ENCODE results near the gene DGKH. TPM values are rescaled to one million over a fixed set of nuclear protein-coding genes. Genes with fewer than 3 reads are reported as not detected.

The DGKH gene
- total RNA-seq, 1 experiment from 2014 or later = 3.7 TPM

DNA sequence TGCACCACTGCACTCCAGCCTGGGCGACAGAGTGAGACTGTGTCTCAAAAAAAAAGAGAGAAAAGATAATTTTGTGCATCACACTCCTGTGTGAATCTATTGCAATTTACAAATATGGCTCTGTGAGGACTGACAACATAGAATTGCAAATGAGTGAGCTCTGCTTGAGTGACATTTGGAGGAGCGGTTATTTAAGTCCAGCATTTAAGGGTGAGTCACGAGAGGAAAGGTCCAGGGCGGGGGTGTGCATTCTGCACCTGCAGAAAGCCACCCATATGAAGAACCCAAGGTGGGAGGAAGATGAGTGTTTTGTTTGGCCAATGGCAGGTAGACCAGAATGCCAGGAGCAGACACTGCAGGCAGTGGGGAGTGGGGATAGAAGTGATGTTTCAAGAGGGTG lies 58.5 kb downstream of the DGKH start:
- no peak for DNase-seq
- Histone ChIP-seq H3K27me3 (ENCODE audit: control insufficient read depth, insufficient read depth, low read length) (no peaks in the 10 kb centered on the region), H3K4me3 (ENCODE audit: insufficient read depth, low read depth, low read length) (no peak overlapping the region), H3K36me3 (replicated peaks; ENCODE audit: control insufficient read depth, insufficient read depth, low read length) (no peaks in the 10 kb centered on the region; the same call in 1 of the 2 replicates)

DNA sequence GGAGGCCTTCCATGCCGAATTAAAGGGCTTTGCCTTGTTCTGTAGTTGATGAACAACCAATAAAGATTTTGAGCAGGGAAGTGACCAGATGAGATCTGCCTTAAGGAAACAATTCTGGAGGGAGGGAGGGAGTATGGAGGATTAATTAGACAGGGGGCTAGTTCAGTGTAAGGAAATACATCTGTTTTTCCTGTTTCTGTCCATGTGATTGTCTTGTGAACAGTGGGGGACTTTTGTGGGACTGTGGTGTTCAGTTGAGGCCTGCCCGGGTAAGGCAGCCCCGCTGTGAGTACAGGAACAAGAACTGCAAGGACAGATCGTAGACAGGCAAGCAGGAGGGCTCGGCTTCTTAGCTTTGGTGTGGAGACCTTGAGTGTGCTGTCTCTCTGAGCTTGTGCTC lies 59.0 kb downstream of the DGKH start:
- H3K4me3 ChIP-seq (ENCODE audit: insufficient read depth, low read depth, low read length) = no peak overlapping the region
- no peaks in the 10 kb centered on the region; the same call in 1 of the 2 replicates for H3K36me3 ChIP-seq (replicated peaks; ENCODE audit: control insufficient read depth, insufficient read depth, low read length)
- no peaks in the 10 kb centered on the region for H3K27me3 ChIP-seq (ENCODE audit: control insufficient read depth, insufficient read depth, low read length)
- DNase-seq = no peak

DNA sequence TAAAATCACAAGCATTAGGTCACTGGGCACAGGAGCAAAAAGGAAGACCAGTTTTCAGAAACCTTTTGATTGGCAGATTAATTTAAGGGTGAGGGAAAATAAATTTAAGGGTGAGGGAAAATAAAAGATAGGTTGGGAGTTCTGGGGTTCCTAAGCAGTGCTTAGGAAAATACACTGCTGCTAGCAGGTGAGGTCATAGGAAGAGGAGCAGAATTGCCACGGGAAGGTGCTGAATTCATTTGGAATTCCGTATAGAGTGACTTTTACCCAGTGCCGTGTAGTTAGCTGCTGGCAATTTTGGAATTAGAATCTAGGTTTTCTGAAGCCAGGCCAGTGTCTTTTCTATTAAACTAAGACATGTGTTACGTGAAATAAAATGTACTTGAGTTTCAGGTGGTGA lies 59.8 kb downstream of the DGKH start:
- H3K36me3 ChIP-seq (replicated peaks; ENCODE audit: control insufficient read depth, insufficient read depth, low read length) = no peaks in the 10 kb centered on the region; the same call in 1 of the 2 replicates
- no peak for DNase-seq
- no peak overlapping the region for H3K4me3 ChIP-seq (ENCODE audit: insufficient read depth, low read depth, low read length)
- no peaks in the 10 kb centered on the region for H3K27me3 ChIP-seq (ENCODE audit: control insufficient read depth, insufficient read depth, low read length)

DNA sequence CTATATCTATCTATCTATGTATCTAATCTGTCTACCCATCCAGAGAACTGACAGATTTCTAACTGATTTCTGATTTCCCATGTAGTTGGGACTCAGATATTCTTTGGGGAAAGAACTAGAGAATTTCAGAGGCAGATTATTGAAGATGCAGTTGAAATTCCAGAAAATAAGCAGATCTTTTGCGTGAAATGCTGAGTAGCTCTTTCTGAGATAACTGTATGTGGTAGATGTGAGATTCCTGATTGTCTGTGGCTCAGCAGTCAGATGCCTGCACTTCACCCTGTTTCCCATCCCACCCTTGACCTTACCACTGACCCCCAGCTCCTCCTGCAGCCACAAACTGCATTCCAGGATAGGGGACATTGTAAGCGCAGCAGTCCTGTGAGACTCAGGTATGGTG lies 61.5 kb downstream of the DGKH start:
- Histone ChIP-seq H3K36me3 (replicated peaks; ENCODE audit: control insufficient read depth, insufficient read depth, low read length) (no peaks in the 10 kb centered on the region; the same call in 1 of the 2 replicates), H3K4me3 (ENCODE audit: insufficient read depth, low read depth, low read length) (no peak overlapping the region), H3K27me3 (ENCODE audit: control insufficient read depth, insufficient read depth, low read length) (no peaks in the 10 kb centered on the region)
- no peak for DNase-seq

DNA sequence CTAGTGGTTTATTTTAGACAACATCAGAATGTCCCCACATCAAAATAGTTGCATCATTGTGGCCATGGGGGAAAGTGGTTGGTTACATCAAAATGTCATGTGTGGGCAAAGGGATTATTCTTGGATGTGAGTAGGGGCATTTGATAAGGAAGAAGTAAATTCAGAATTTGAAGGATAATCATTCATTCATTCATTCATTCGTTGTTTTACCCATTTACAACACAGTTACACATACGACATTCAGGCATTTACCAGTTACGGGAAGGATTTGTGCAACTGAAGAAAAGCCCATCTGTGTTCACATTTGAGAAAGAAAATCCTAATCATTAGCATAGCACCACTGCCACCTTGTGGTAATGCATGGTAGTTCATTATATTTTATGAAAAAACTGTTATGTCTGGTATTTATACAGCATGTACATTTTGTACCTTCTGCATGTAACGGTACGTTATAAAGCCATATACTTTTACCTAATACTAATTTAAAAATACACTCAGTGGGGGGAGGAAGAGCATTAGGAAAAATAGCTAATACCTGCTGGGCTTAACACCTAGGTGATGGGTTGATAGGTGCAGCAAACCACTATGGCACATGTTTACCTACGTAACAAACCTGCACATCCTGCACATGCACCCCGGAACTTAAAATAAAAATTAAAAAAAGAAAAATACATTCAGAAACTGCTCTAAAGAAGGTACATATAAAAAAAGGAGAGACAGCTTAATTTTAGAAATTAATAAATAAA lies 62.1 kb downstream of the DGKH start:
- DNase-seq = peak; percentile 17
- Histone ChIP-seq H3K36me3 (replicated peaks; ENCODE audit: control insufficient read depth, insufficient read depth, low read length) (no peaks in the 10 kb centered on the region; the same call in 1 of the 2 replicates), H3K4me3 (ENCODE audit: insufficient read depth, low read depth, low read length) (no peak overlapping the region), H3K27me3 (ENCODE audit: control insufficient read depth, insufficient read depth, low read length) (no peaks in the 10 kb centered on the region)

DNA sequence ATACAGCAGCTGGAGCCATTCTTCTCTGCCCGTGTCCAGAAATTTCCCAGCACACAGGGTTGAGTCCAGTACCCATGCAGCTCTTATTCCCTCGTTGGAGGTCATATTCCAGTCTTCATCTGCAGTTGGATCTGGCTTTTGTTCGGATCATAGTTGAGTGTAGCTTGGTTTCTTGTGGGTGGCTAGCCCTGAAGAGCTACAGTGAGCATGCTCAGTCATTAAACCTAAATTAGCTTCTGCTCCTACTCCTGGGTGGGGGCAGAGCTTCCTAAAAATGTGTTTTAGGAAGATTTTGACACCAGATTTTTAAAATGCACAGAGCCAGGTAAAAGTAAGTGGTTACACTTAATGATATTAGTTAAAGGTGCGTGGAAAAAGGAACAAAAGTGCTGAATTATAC lies 64.4 kb downstream of the DGKH start:
- H3K27me3 ChIP-seq (ENCODE audit: control insufficient read depth, insufficient read depth, low read length) = no peaks in the 10 kb centered on the region
- no peak overlapping the region for H3K4me3 ChIP-seq (ENCODE audit: insufficient read depth, low read depth, low read length)
- DNase-seq = no peak
- H3K36me3 ChIP-seq (replicated peaks; ENCODE audit: control insufficient read depth, insufficient read depth, low read length) = no peaks in the 10 kb centered on the region; the same call in 1 of the 2 replicates

DNA sequence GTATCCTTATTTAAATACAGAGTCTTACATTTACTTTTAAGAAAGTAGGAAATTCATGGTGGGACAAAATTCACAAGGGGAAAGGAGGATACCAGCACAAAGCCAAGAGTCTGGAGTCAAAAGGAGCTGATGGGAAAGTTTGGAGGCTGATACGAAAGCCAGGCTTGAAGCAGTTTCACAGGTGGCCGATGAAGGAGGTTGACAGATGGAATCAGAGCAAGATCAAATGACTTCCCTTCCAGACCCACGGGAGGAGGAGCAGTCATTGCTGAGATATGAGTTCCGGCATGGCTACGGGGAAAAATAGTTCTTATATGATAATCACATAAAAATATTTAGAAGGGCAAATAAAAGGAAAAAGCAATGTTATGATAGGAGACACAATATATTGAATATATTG lies 65.0 kb downstream of the DGKH start:
- Histone ChIP-seq H3K4me3 (ENCODE audit: insufficient read depth, low read depth, low read length) (no peak overlapping the region), H3K36me3 (replicated peaks; ENCODE audit: control insufficient read depth, insufficient read depth, low read length) (no peaks in the 10 kb centered on the region; the same call in 1 of the 2 replicates), H3K27me3 (ENCODE audit: control insufficient read depth, insufficient read depth, low read length) (no peaks in the 10 kb centered on the region)
- DNase-seq = no peak

DNA sequence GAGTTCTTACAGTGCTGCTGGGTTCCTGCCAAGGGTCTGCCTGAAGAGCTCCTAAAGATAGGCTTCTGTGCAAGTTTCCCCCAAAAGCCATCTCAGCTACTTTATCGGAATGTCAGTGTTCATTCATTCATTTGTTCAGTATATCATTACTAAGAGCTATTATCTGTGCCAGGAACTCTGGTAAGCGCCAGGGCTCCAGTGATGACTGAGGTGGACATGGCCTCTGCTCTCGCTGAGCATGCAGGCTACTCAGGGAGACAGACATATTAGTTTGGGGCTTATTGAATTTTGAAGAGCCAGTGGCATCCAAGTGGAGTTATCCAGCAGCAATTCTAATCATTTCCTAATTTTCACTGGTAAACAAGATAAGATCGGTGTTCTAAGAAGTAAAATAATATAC lies 65.8 kb downstream of the DGKH start:
- H3K36me3 ChIP-seq (replicated peaks; ENCODE audit: control insufficient read depth, insufficient read depth, low read length) = no peaks in the 10 kb centered on the region; the same call in 1 of the 2 replicates
- no peaks in the 10 kb centered on the region for H3K27me3 ChIP-seq (ENCODE audit: control insufficient read depth, insufficient read depth, low read length)
- DNase-seq = no peak
- no peak overlapping the region for H3K4me3 ChIP-seq (ENCODE audit: insufficient read depth, low read depth, low read length)

DNA sequence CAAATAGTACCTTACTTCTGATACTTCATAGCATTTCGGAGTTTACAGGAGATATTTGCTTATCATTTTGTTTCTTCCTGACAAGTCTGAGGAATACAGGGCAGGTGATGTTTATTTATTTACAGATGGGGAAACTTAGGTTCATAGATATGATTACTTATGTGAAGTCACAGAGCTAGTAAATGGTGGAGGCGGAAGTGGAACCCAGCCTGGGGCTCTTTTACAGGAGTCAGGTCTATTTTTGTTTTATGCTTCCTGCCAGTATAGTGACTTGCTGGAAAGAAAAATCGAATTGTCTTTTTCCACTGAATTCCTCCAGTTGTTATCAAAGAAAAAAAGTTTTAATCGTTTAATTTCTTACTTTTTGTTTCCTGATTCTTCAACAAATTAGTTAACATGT lies 66.5 kb downstream of the DGKH start:
- no peak for DNase-seq
- Histone ChIP-seq H3K4me3 (ENCODE audit: insufficient read depth, low read depth, low read length) (no peak overlapping the region), H3K27me3 (ENCODE audit: control insufficient read depth, insufficient read depth, low read length) (no peaks in the 10 kb centered on the region)

DNA sequence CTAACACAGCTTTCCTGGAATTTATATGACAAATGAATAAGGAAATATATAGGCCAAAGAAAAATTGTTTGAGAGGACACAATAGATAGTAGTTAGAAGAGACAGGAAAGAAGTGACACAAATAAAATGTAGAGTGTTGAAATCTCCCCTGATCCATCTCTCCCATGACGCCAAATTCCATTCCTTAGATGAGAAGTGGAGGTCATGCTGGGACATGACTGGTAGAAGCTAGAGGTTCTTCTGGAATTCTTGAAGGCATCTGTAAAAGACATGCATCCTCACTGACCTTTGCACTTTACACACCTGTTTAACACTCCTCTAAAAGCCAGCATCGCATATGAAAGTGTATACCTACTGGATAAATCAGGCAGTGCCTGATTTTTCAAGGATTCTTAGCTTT lies 67.8 kb downstream of the DGKH start:
- no peaks in the 10 kb centered on the region for H3K27me3 ChIP-seq (ENCODE audit: control insufficient read depth, insufficient read depth, low read length)
- no peak for DNase-seq
- no peak overlapping the region for H3K4me3 ChIP-seq (ENCODE audit: insufficient read depth, low read depth, low read length)
- H3K36me3 ChIP-seq (replicated peaks; ENCODE audit: control insufficient read depth, insufficient read depth, low read length) = no peaks in the 10 kb centered on the region

More for the DNA sequence above, 66.5 kb downstream of the DGKH start:
- no peaks in the 10 kb centered on the region for H3K36me3 ChIP-seq (replicated peaks; ENCODE audit: control insufficient read depth, insufficient read depth, low read length)

DNA sequence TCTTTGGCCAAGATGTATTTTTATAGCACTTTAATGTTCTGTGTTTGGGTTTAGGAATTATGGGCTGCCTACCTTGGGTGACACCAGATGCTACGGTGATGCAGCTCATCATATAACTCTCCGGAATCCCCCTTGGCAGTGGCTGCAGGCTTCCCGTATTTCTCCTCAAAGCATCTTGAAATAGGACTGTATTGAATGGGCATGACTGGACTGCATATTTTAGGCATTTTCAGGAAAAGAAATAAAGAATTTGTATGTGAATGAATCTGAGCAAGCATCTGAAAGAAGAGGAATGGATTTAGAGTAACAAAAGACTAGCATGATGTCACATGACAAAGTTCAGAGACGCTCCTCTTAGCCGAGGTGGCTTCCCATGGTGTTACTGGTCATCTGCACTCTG lies 70.6 kb downstream of the DGKH start:
- H3K4me3 ChIP-seq (ENCODE audit: insufficient read depth, low read depth, low read length) = no peak overlapping the region
- DNase-seq = no peak
- H3K36me3 ChIP-seq (replicated peaks; ENCODE audit: control insufficient read depth, insufficient read depth, low read length) = no peaks in the 10 kb centered on the region
- no peaks in the 10 kb centered on the region for H3K27me3 ChIP-seq (ENCODE audit: control insufficient read depth, insufficient read depth, low read length)

DNA sequence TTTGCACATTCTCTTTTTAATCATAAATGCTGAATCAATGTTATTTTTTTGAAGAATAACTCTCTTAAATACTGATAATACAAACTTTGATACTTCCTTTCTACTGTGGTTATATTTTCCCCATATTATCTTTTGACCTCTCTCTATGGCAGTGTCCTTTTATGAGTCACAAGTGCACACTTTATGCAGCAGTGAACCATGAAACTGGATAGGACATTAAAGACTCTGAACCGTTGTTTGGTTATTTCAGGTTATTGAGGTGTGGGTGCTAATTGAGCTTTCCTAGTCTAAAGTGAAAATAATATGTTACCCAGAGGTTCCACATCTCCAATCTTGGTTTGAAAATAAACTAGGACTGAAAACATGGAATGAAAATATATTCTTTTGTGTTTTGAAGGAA lies 71.4 kb downstream of the DGKH start:
- H3K4me3 ChIP-seq (ENCODE audit: insufficient read depth, low read depth, low read length) = no peak overlapping the region
- DNase-seq = no peak
- H3K36me3 ChIP-seq (replicated peaks; ENCODE audit: control insufficient read depth, insufficient read depth, low read length) = no peaks in the 10 kb centered on the region
- no peaks in the 10 kb centered on the region for H3K27me3 ChIP-seq (ENCODE audit: control insufficient read depth, insufficient read depth, low read length)

DNA sequence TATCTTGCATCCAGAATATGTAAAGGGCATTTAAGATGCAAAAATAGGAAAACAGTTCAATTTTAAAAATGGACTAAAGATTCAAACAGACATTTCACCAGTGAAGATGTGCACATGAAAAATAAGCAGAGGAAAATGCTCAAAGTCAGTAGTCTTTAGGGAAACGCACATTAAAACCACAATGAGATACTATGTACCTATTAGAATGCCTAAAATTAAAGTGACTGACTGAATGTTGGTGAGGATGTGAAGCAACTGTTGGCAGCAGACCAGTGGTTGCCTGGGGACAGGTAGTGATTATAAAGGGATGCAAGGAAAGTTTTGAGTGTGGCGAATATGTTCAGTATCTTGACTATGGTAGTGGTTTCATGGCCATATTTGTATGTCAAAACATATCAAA lies 75.2 kb downstream of the DGKH start:
- no peaks in the 10 kb centered on the region for H3K36me3 ChIP-seq (replicated peaks; ENCODE audit: control insufficient read depth, insufficient read depth, low read length)
- no peak for DNase-seq
- no peaks in the 10 kb centered on the region for H3K27me3 ChIP-seq (ENCODE audit: control insufficient read depth, insufficient read depth, low read length)
- no peak overlapping the region for H3K4me3 ChIP-seq (ENCODE audit: insufficient read depth, low read depth, low read length)

DNA sequence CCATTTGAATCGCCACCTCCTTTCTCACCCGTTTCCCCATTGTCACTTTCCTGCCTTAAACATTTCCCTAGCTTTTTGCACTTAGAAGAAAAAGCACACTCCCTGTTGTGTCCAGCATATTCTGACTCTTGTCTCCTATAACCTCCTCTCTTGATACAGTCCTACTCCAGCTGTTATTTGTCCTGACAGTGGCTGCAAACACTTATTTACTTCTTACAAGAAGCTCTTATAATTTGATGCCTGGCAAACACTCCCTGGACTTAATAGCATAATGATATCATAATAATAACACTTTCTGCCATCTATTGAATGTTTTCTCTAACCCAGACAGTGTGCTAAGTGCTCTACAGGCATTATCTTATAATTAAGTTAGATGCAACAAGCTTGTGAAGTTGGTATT lies 76.6 kb downstream of the DGKH start:
- DNase-seq = no peak
- Histone ChIP-seq H3K27me3 (ENCODE audit: control insufficient read depth, insufficient read depth, low read length) (no peaks in the 10 kb centered on the region), H3K36me3 (replicated peaks; ENCODE audit: control insufficient read depth, insufficient read depth, low read length) (0 out of 2 replicates have a peak, but pooled peaks cover 2% of the 10 kb centered on the region), H3K4me3 (ENCODE audit: insufficient read depth, low read depth, low read length) (no peak overlapping the region)

DNA sequence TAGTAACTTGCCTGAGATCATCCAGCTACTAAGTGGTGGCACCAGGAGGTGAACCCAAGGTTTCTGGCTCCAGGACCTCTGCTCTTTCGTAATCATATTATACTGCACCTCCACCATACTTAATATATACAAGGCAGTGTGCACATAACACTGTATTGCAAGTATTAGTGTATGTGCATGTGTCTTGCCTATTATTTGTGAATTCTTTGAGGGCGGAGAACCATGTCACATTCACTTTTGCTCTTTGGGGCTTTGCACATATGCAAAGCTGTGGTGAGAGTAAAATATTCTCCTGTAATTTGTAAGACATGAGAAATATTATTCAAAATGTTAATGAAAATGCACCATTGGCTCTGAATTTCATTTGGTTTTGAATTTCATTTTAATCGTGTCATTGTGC lies 78.6 kb downstream of the DGKH start:
- H3K36me3 ChIP-seq (replicated peaks; ENCODE audit: control insufficient read depth, insufficient read depth, low read length) = peaks cover 2% of the 10 kb centered on the region; the same call in 1 of the 2 replicates
- no peak for DNase-seq
- H3K27me3 ChIP-seq (ENCODE audit: control insufficient read depth, insufficient read depth, low read length) = no peaks in the 10 kb centered on the region
- H3K4me3 ChIP-seq (ENCODE audit: insufficient read depth, low read depth, low read length) = no peak overlapping the region
